Mesendoderm (in vitro differentiated cells): ENCODE results near the gene CELA3B.
A peak's percentile ranks its signal among the peaks of the same experiment; 100 is the strongest.

Experiments used
- DNase-seq: peaks from one replicate; pipeline ENCODE4 v3.0.0; 2013
- H2AK5ac ChIP-seq: 2 replicates; pipeline ENCODE4 v1.6.1; 2013; ENCODE audit warnings: low read length, inconsistent platforms
- H2BK120ac ChIP-seq: 2 replicates; pipeline ENCODE4 v1.6.1; 2013; ENCODE audit warnings: low read depth, mild to moderate bottlenecking, low read length, moderate library complexity, mixed read lengths
- H2BK15ac ChIP-seq: replicated peaks from 2 replicates; pipeline ENCODE4 v1.6.1; 2013; ENCODE audit warnings: low read depth, mild to moderate bottlenecking, moderate library complexity
- H2BK5ac ChIP-seq: 2 replicates; pipeline ENCODE4 v1.6.1; 2013; ENCODE audit warnings: low read length, inconsistent platforms
- H3K18ac ChIP-seq: 2 replicates; pipeline ENCODE4 v1.6.1; 2013; ENCODE audit warnings: mild to moderate bottlenecking, low read length, mixed read lengths
- H3K23ac ChIP-seq: one replicate; pipeline ENCODE4 v1.6.1; 2013; ENCODE audit warnings: low read length
- H3K27ac ChIP-seq: 2 replicates; pipeline ENCODE4 v1.5.1; 2013; ENCODE audit warnings: low read depth, mild to moderate bottlenecking, inconsistent platforms, low read length, moderate library complexity
- H3K27me3 ChIP-seq: 2 replicates; pipeline ENCODE4 v1.6.1; 2013; ENCODE audit warnings: low read length, control low read depth, mild to moderate bottlenecking, inconsistent platforms; ENCODE audit not compliant: insufficient read depth, poor library complexity
- H3K36me3 ChIP-seq: 2 replicates; pipeline ENCODE4 v1.6.1; 2013; ENCODE audit warnings: low read length, inconsistent platforms; ENCODE audit not compliant: control insufficient read depth, insufficient read depth
- H3K4ac ChIP-seq: one replicate; pipeline ENCODE4 v1.6.1; 2013; ENCODE audit warnings: low read depth, mild to moderate bottlenecking, low read length, moderate library complexity
- H3K4me1 ChIP-seq: 2 replicates; pipeline ENCODE4 v1.6.1; 2013; ENCODE audit warnings: low read depth, low read length, inconsistent platforms; ENCODE audit not compliant: control insufficient read depth
- H3K4me2 ChIP-seq: 2 replicates; pipeline ENCODE4 v1.6.1; 2013; ENCODE audit warnings: low read length
- H3K4me3 ChIP-seq: 2 replicates; pipeline ENCODE4 v1.5.1; 2013; ENCODE audit warnings: mild to moderate bottlenecking, low read length
- H3K56ac ChIP-seq: one replicate; pipeline ENCODE4 v1.6.1; 2013; ENCODE audit warnings: low read length
- H3K79me1 ChIP-seq: 2 replicates; pipeline ENCODE4 v1.6.1; 2013; ENCODE audit warnings: low read length, inconsistent platforms
- H3K79me2 ChIP-seq: 2 replicates; pipeline ENCODE4 v1.6.1; 2013; ENCODE audit warnings: mild to moderate bottlenecking, low read length; ENCODE audit not compliant: control insufficient read depth, insufficient read depth
- H3K9ac ChIP-seq: 2 replicates; pipeline ENCODE4 v1.6.1; 2013; ENCODE audit warnings: low read length, inconsistent platforms
- H4K5ac ChIP-seq: one replicate; pipeline ENCODE4 v1.6.1; 2013; ENCODE audit warnings: low read length
- H4K8ac ChIP-seq: one replicate; pipeline ENCODE4 v1.6.1; 2013; ENCODE audit warnings: low read depth, mild to moderate bottlenecking, control low read depth, low read length, moderate library complexity
- WGBS: extraction: QIAGEN DNeasy Blood & Tissue Kit; methylation state at CpG from one replicate; pipeline ENCODE4 v1.1.7; 2013; ENCODE audit warnings: low lambda C conversion rate, missing lambda C conversion rate; ENCODE audit not compliant: insufficient coverage; ENCODE audit errors: extremely low coverage; 5-methylcytosine and 5-hydroxymethylcytosine counted together

Gene CELA3B

DNA sequence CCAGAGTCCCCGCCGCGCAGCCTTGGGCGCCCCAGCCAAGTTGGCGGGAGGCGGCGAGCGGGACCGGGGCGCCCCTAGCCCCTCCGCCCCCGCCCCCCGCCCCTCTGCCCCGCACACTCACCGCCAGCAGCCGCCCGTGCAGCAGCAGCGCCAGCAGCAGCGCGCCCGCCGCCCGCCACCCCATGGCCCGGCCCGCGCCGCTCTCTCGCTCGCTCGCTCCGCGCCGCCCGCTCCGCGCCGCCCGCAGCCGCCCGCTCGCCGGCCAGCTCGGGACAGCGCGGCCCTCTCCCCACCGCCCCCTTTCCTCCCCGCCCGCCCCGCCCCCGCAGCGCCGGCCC lies 39.8 kb upstream of the CELA3B start, which contains the start of gene HSPG2:
Gene HSPG2, minus strand, starts transcription at position 277 of the 338 bp plus-strand sequence. Its CDS starts 93 bp downstream, at position 184.
- peak within 1 kb of the TSS; percentile 95 for H3K18ac ChIP-seq
- peak within 1 kb of the TSS; percentile 86 for H3K4me2 ChIP-seq
- no CpG with 5 or more reads among the region's 52 CpGs for WGBS
- peak within 1 kb of the TSS; percentile 0 for H3K27ac ChIP-seq
- H3K79me1 ChIP-seq = peaks cover 14% of the 10 kb centered on the region
- H4K5ac ChIP-seq = peak within 1 kb of the TSS; percentile 98
- peaks cover 21% of the 10 kb centered on the region for H3K4me1 ChIP-seq
- peak within 1 kb of the TSS; percentile 82 for H2AK5ac ChIP-seq
- H3K9ac ChIP-seq = peak within 1 kb of the TSS; percentile 91
- peak within 1 kb of the TSS; percentile 89 for H2BK5ac ChIP-seq
- H3K56ac ChIP-seq = peak within 1 kb of the TSS; percentile 99
- no peaks in the 10 kb centered on the region for H3K27me3 ChIP-seq
- H3K4me3 ChIP-seq = peak within 1 kb of the TSS; percentile 54
- H3K79me2 ChIP-seq = peaks cover 27% of the 10 kb centered on the region
- peak within 1 kb of the TSS; percentile 61 for H2BK120ac ChIP-seq
- no peak within 1 kb of the TSS for H2BK15ac ChIP-seq
- no peaks in the 10 kb centered on the region for H3K36me3 ChIP-seq
- H3K23ac ChIP-seq = peak within 1 kb of the TSS; percentile 99
- no peak for DNase-seq
- no peak within 1 kb of the TSS for H4K8ac ChIP-seq
- peak within 1 kb of the TSS; percentile 96 for H3K4ac ChIP-seq

DNA sequence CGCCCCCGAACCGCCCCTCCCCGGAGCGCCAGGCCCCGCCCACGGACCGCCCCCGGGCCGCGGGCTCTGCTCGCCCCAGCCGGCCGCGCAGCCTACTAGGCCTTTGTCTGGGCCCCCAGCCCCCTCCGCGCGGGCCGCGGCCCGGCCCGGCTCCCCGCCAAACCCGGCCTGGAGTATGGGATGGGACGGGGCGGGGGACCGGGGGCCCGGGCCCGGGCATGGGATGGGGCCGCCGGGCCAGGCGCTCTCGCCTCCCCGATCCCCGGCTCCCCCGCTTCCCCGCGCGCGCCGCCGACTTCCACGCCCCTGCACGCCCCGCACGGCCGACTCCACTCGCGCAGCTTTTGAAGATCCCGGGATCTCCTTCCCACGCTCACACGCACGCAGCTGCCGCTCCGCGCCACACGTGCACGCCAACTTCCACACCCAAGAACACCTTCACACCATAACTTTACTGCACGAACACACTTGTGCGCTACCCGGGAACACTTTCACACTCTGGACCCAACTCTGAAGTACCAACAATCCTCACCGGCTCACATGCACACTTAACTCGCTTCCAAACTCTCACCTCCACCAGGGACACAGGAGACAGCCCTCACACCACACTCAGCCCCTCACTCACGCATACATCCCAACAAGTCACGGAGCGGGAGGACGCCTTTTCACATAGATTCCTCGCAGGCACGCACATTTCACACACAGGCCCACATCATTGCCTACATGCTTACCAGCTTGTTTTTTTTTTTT lies 39.3 kb upstream of the CELA3B start:
- Histone ChIP-seq H3K56ac (peak overlapping the region; percentile 99), H3K4me2 (peak overlapping the region; percentile 86), H2BK15ac (no peak overlapping the region), H3K23ac (peak overlapping the region; percentile 99), H3K4ac (peak overlapping the region; percentile 89), H3K9ac (peak overlapping the region; percentile 91), H3K4me3 (peak overlapping the region; percentile 17), H3K36me3 (no peaks in the 10 kb centered on the region), H3K27ac (no peak overlapping the region), H4K8ac (no peak overlapping the region), H3K27me3 (no peaks in the 10 kb centered on the region), H3K4me1 (peaks cover 17% of the 10 kb centered on the region), H4K5ac (peak overlapping the region; percentile 98), H3K18ac (peak overlapping the region; percentile 81), H2AK5ac (peak overlapping the region; percentile 82), H2BK120ac (no peak overlapping the region), H3K79me2 (peaks cover 21% of the 10 kb centered on the region), H3K79me1 (peaks cover 10% of the 10 kb centered on the region), H2BK5ac (peak overlapping the region; percentile 89)
- no CpG with 5 or more reads among the region's 69 CpGs for WGBS
- peak; percentile 88 for DNase-seq

DNA sequence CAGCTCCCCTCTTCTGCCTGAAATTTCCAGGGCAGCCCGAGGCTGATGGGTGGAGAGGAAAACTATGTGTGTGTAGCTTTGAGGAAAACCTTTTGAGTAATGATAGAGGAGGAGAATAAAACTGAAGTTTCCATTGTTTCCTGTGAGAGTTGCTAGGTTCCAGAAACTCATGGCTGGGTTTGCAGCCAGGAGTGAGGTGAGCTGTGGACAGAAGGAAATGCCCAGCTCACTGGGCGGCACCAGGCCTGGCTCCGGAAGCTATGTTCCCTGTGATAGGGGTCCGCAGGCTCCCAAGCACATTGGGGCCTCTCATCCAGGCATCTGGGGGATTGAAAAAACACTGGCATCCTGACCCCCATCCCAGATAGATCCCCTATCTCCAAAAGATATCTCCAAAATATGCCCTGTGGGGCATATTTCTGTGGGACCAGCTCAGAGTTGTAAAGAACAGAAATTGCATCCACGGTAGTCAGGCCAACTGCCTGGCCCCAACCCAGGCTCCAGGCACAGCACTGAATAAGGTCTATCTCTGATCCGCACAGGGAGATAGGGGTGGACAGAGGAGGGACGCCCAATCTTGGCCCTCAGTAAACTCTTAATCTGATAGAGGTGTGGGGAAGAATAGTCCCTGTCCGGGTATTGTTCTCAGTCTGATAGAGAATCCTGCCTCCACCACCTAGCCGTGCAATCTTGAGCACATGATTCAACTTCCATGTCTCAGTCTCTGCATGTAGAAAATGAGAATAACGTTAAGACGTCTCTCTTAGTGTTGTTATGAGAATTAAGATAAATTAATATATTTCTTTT lies 37.9 kb upstream of the CELA3B start:
- WGBS = no CpG with 5 or more reads among the region's 11 CpGs
- Histone ChIP-seq H3K79me2 (peaks cover 14% of the 10 kb centered on the region), H3K56ac (no peak overlapping the region), H3K27ac (no peak overlapping the region), H3K4me2 (no peak overlapping the region), H3K4ac (no peak overlapping the region), H2AK5ac (no peak overlapping the region), H3K36me3 (no peaks in the 10 kb centered on the region), H3K79me1 (peaks cover 6% of the 10 kb centered on the region), H3K4me1 (peaks cover 11% of the 10 kb centered on the region), H3K18ac (no peak overlapping the region), H4K5ac (no peak overlapping the region), H2BK15ac (no peak overlapping the region), H2BK120ac (no peak overlapping the region), H3K23ac (no peak overlapping the region), H3K9ac (no peak overlapping the region), H3K27me3 (no peaks in the 10 kb centered on the region), H2BK5ac (no peak overlapping the region), H4K8ac (no peak overlapping the region), H3K4me3 (no peak overlapping the region)
- DNase-seq = no peak

DNA sequence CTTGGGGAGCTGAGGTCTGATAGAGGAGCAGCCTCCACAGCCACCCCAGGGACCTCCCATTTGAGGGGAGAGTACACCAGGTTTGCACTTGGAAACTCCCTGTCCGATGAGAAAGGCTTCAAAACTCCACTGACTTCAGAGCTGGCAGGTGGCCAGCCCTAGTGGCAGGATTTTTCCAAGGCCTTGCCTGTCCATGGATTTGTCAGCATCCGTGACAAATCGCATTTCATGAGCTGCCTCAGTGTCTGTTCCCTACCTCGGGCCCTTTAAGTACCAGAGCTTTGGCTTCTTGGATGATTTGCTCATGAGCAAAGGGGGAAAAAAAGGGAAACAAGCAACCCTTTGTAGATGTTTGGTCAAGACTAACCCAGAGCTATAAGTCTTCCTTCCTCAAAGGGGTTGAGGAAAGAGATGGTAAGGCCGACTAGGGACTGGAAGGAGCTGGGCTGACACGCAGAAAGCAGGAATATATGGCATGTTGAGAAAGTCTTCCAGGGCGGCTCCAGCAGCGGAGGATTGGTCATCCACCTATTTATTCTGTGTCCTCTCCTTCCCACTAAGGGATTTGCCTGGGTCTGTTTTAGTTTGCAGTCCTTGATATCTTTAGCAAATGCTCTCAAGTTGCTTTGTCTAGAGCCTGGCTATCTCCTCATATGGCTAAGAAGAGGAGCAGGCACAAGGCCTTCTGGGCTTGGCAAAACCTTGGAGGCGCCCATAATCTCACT lies 37.0 kb upstream of the CELA3B start:
- H4K5ac ChIP-seq = no peak overlapping the region
- no peak overlapping the region for H3K23ac ChIP-seq
- DNase-seq = no peak
- H3K4ac ChIP-seq = no peak overlapping the region
- H3K27me3 ChIP-seq = no peaks in the 10 kb centered on the region
- no peak overlapping the region for H3K9ac ChIP-seq
- H4K8ac ChIP-seq = no peak overlapping the region
- H3K4me1 ChIP-seq = peaks cover 8% of the 10 kb centered on the region
- no peak overlapping the region for H3K56ac ChIP-seq
- no peak overlapping the region for H2BK5ac ChIP-seq
- H3K36me3 ChIP-seq = no peaks in the 10 kb centered on the region
- no peak overlapping the region for H3K4me3 ChIP-seq
- no peak overlapping the region for H3K4me2 ChIP-seq
- peaks cover 5% of the 10 kb centered on the region for H3K79me1 ChIP-seq
- H2BK120ac ChIP-seq = no peak overlapping the region
- no peak overlapping the region for H2AK5ac ChIP-seq
- WGBS = no CpG with 5 or more reads among the region's 9 CpGs
- no peak overlapping the region for H2BK15ac ChIP-seq
- no peak overlapping the region for H3K27ac ChIP-seq
- H3K79me2 ChIP-seq = peaks cover 10% of the 10 kb centered on the region
- H3K18ac ChIP-seq = no peak overlapping the region

DNA sequence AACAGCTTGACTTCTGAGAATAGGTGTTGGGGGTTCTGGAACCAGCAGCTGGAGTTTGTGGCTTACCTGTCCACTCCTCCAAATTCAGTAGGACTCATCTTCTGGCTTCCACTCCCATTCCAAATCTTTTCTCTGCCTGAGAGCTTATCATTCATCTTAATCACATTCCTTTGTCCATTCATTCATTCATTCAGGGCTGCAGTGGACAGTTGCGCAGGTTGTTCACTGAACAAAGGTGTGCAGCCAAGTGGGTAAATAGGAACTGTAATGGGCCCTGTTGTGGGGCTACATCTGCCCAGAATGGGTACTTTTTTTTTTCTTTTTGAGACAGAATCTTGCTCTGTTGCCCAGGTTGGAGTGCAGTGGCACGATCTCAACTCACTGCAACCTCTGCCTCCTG lies 36.3 kb upstream of the CELA3B start:
- Histone ChIP-seq H3K9ac (no peak overlapping the region), H2BK5ac (no peak overlapping the region), H2AK5ac (no peak overlapping the region), H3K27ac (no peak overlapping the region), H3K4me2 (no peak overlapping the region), H4K8ac (no peak overlapping the region), H2BK120ac (no peak overlapping the region), H3K4me3 (no peak overlapping the region), H3K36me3 (no peaks in the 10 kb centered on the region), H3K23ac (no peak overlapping the region), H3K4ac (no peak overlapping the region), H2BK15ac (no peak overlapping the region), H3K27me3 (no peaks in the 10 kb centered on the region), H3K4me1 (peaks cover 4% of the 10 kb centered on the region), H3K79me2 (peaks cover 6% of the 10 kb centered on the region), H3K56ac (no peak overlapping the region), H4K5ac (no peak overlapping the region), H3K18ac (no peak overlapping the region), H3K79me1 (peaks cover under 1% of the 10 kb centered on the region)
- no CpG with 5 or more reads among the region's 2 CpGs for WGBS
- DNase-seq = no peak
